HG03442 (cell line): ENCODE data around the gene NF1.
"Not testable (repeated sequence)": the region's sequence is repeated elsewhere in the genome, so short reads cannot be mapped to it uniquely, and the experiment has no call there.

Experiments used
- ATAC-seq: cut with Tn5 transposase; IDR thresholded peaks from one replicate; pipeline ENCODE4 v1.9.1; 2021; ENCODE audit warnings: mild to moderate bottlenecking, moderate library complexity; ENCODE audit not compliant: unreplicated experiment

NF1 gene

GRCh38 chr17:31176143-31176542 lies 81.4 kb downstream of the NF1 start:
- not testable (repeated sequence) for ATAC-seq

- ATAC-seq, result not testable (repeated sequence)
Measured at GRCh38 chr17:31178951-31179350, 84.2 kb downstream of the NF1 start.

GRCh38 chr17:31195305-31195704 lies 100.5 kb downstream of the NF1 start:
- no peak for ATAC-seq

GRCh38 chr17:31198026-31198425 lies 103.2 kb downstream of the NF1 start:
- no peak for ATAC-seq

GRCh38 chr17:31198666-31199065 lies 103.9 kb downstream of the NF1 start:
- not testable (repeated sequence) for ATAC-seq

- no peak for ATAC-seq
Measured at GRCh38 chr17:31200287-31200686, 105.5 kb downstream of the NF1 start.

- ATAC-seq, result no peak
Measured at GRCh38 chr17:31202968-31203367, 108.2 kb downstream of the NF1 start.

GRCh38 chr17:31211352-31212012 lies 116.7 kb downstream of the NF1 start:
- no peak for ATAC-seq

GRCh38 chr17:31216031-31216751 lies 121.4 kb downstream of the NF1 start:
- ATAC-seq, result no peak

- no peak for ATAC-seq
Measured at GRCh38 chr17:31224366-31224765, 129.6 kb downstream of the NF1 start.

- ATAC-seq, result no peak
Measured at GRCh38 chr17:31225831-31226230, 131.1 kb downstream of the NF1 start.

GRCh38 chr17:31226373-31226772 lies 131.6 kb downstream of the NF1 start:
- ATAC-seq, result no peak

- ATAC-seq, result no peak
Measured at GRCh38 chr17:31226950-31227349, 132.2 kb downstream of the NF1 start.

- no peak for ATAC-seq
Measured at GRCh38 chr17:31231852-31232251, 137.1 kb downstream of the NF1 start.

- ATAC-seq, result no peak
Measured at GRCh38 chr17:31235110-31235509, 140.3 kb downstream of the NF1 start.

GRCh38 chr17:31236137-31236536 lies 141.4 kb downstream of the NF1 start:
- ATAC-seq, result no peak

- no peak for ATAC-seq
Measured at GRCh38 chr17:31236712-31237111, 141.9 kb downstream of the NF1 start.

GRCh38 chr17:31241116-31241515 lies 146.3 kb downstream of the NF1 start:
- no peak for ATAC-seq

GRCh38 chr17:31248986-31249834 lies 154.4 kb downstream of the NF1 start:
- no peak for ATAC-seq

GRCh38 chr17:31249835-31250141 lies 155.0 kb downstream of the NF1 start:
- no peak for ATAC-seq

GRCh38 chr17:31250229-31250628 lies 155.5 kb downstream of the NF1 start:
- no peak for ATAC-seq
